Stomach (tissue), 4 donors: Measurements from ENCODE around the gene NPIPA3.
"Not testable (repeated sequence)": the region's sequence is repeated elsewhere in the genome, so short reads cannot be mapped to it uniquely, and the experiment has no call there.

Experiments used
- CTCF ChIP-seq, 7 experiments: fragments of 450-650 bp in 4 of 7; fragments of 200-600 bp in 3 of 7; sonication (generic) in 3 of 7; IDR thresholded peaks; one replicate each; pipeline ENCODE4 v1.5.1; 2016 to 2019; ENCODE audit warnings: antibody characterized with exemption in 7 of 7, control low read depth in 2 of 7, mild to moderate bottlenecking in 1 of 7
- POLR2A ChIP-seq, 4 donors: fragments of 450-650 bp; IDR thresholded peaks; one replicate each; pipeline ENCODE4 v1.6.1; 2016; ENCODE audit warnings: antibody characterized with exemption in 4 of 4, control low read depth in 2 of 4, mild to moderate bottlenecking in 1 of 4, moderate library complexity in 1 of 4

DNA sequence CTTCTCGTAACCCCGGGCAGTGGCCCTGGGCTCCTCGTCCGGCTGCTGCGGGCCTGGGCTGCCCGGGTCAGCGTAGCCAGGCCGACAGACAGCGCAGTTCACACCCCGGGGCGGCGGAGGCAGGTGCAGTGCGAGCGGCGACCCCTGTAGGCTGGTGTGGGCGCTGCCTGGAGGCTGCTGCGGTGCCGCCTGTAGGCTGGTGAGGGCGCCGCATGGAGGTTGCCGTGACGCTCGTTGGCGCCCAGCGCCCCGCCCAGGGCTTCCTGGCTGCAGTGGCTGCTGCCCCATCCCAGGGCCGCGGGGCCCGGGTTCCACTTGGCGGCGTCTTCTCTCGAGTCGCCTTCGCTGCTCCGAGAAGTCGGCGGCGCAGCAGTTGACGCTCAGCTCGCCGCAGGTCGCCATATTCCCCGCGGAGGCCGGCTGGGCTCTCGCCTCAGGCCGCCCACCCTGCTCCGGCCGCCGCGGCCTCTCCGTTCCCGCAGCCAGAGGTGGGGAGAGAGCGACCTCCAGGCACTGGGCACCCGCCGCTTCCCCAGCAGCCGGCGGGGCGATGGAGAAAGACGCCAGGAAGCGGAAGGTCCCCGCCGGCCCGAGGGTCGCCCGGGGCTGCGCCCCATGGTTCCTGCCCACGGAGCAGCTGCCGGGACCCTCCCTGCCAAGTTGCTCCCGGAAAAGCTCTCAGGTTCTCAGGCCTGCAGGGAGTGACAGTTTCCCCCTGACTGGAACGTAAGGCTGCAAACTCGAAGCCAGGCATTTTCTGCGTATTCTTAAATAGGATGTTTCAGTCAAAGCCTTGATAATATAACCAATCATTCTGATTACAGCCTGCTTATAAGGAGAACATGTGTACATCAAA, at the start of gene NPIPA3:
- not testable (repeated sequence) for TF ChIP-seq CTCF, POLR2A (IDR thresholded peaks at IDR 0.05)
